ENCODE measurements around the gene CDH22. TPM values are rescaled to one million over a fixed set of nuclear protein-coding genes. Genes with fewer than 3 reads are reported as not detected.

CDH22 gene
- total and polyA plus RNA-seq, 9 of the 15 experiments (the other 6 are each of a cell fraction or from before 2014, with no cell fraction given), result 0.07 to 0.08 TPM; not detected in 7

DNA sequence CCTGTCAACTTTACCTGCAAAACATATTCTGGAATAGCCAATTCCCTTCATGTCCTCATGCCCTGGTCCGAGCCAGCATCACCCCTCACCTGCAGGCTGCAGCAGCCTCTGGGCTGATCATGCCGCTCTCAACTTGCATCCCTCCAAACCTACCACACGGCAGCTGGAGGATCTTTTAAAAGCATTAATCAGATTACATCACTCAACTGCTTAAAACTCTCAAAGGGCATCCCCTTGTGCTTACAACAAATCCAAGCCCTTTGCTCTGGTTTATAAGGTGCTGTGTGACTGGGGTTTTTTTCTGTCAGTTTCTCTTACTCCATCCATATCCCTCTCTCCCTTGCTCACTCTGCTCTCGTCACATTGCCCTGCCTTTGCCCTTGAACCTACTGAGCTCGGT lies 166.2 kb downstream of the CDH22 start (continued):
- TF ChIP-seq, protein P1, sequence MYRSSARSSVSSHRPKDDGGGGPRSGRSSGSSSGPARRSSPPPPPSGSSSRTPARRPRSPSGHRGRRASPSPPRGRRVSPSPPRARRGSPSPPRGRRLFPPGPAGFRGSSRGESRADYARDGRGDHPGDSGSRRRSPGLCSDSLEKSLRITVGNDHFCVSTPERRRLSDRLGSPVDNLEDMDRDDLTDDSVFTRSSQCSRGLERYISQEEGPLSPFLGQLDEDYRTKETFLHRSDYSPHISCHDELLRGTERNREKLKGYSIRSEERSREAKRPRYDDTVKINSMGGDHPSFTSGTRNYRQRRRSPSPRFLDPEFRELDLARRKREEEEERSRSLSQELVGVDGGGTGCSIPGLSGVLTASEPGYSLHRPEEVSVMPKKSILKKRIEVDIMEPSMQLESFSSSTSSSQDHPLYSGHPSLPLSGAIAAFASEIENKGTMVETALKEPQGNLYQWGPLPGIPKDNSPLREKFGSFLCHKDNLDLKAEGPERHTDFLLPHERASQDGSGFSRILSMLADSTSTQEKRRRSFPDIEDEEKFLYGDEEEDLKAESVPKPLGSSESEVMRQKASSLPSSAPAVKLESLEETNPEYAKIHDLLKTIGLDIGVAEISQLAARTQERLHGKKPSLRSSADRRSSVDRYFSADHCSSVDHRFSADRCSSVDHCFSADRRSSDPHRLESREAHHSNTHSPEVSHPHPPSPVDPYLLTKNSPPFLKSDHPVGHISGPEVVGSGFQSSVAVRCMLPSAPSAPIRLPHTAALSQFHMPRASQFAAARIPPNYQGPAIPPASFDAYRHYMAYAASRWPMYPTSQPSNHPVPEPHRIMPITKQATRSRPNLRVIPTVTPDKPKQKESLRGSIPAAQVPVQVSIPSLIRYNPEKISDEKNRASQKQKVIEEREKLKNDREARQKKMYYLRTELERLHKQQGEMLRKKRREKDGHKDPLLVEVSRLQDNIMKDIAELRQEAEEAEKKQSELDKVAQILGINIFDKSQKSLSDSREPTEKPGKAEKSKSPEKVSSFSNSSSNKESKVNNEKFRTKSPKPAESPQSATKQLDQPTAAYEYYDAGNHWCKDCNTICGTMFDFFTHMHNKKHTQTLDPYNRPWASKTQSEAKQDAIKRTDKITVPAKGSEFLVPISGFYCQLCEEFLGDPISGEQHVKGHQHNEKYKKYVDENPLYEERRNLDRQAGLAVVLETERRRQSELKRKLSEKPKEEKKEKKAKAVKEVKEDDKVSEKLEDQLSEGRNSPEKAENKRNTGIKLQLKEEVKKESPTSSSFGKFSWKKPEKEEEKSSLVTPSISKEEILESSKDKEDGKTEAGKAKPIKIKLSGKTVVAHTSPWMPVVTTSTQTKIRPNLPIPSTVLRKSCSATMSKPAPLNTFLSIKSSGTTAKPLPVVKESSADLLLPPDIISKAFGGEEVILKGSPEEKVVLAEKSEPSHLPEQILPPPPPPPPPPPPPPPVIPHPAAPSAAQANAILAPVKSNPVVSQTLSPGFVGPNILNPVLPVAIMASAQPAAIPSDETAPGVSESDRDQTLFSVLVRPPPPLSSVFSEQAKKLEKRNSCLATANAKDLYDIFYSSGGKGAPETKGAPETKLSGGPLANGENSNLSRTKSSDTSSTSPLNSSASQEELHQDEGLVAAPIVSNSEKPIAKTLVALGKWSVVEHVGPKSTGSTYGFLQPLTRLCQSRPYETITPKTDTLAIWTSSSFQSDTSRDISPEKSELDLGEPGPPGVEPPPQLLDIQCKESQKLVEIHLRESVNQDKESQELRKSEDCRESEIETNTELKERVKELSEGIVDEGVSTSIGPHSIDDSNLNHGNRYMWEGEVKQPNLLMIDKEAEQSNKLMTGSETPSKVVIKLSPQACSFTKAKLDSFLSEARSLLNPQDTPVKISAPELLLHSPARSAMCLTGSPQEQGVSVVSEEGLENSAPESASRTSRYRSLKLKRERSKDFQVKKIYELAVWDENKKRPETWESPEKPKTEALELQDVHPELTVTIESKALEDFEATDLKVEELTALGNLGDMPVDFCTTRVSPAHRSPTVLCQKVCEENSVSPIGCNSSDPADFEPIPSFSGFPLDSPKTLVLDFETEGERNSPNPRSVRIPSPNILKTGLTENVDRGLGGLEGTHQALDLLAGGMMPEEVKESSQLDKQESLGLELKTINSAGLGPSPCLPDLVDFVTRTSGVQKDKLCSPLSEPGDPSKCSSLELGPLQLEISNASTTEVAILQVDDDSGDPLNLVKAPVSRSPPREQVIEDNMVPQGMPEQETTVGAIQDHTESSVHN (IDR thresholded peaks at IDR 0.05; ENCODE audit: borderline replicate concordance in 1 of 2, low read depth in 1 of 2), result no peak
- TF ChIP-seq, protein P2, sequence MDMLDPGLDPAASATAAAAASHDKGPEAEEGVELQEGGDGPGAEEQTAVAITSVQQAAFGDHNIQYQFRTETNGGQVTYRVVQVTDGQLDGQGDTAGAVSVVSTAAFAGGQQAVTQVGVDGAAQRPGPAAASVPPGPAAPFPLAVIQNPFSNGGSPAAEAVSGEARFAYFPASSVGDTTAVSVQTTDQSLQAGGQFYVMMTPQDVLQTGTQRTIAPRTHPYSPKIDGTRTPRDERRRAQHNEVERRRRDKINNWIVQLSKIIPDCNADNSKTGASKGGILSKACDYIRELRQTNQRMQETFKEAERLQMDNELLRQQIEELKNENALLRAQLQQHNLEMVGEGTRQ (CRISPR knock-in tag; IDR thresholded peaks at IDR 0.05), result no peak
- TF ChIP-seq RBM15 (IDR thresholded peaks at IDR 0.05; ENCODE audit: insufficient read depth, low read length), result no peak
